ENCODE data around the gene DSCAM. TPM values are rescaled to one million over a fixed set of nuclear protein-coding genes. Genes with fewer than 3 reads are reported as not detected.

DSCAM gene
- total and polyA plus RNA-seq, 2 experiments from 2014 or later, result 0.07 TPM; not detected in 1

GRCh38 chr21:40672602-40673001, 174.4 kb downstream of the DSCAM start (continued):
- TF ChIP-seq, protein P1, sequence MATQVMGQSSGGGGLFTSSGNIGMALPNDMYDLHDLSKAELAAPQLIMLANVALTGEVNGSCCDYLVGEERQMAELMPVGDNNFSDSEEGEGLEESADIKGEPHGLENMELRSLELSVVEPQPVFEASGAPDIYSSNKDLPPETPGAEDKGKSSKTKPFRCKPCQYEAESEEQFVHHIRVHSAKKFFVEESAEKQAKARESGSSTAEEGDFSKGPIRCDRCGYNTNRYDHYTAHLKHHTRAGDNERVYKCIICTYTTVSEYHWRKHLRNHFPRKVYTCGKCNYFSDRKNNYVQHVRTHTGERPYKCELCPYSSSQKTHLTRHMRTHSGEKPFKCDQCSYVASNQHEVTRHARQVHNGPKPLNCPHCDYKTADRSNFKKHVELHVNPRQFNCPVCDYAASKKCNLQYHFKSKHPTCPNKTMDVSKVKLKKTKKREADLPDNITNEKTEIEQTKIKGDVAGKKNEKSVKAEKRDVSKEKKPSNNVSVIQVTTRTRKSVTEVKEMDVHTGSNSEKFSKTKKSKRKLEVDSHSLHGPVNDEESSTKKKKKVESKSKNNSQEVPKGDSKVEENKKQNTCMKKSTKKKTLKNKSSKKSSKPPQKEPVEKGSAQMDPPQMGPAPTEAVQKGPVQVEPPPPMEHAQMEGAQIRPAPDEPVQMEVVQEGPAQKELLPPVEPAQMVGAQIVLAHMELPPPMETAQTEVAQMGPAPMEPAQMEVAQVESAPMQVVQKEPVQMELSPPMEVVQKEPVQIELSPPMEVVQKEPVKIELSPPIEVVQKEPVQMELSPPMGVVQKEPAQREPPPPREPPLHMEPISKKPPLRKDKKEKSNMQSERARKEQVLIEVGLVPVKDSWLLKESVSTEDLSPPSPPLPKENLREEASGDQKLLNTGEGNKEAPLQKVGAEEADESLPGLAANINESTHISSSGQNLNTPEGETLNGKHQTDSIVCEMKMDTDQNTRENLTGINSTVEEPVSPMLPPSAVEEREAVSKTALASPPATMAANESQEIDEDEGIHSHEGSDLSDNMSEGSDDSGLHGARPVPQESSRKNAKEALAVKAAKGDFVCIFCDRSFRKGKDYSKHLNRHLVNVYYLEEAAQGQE (IDR thresholded peaks at IDR 0.05; ENCODE audit: unreplicated experiment), result no peak
- TF ChIP-seq EZH2phosphoT487 (IDR thresholded peaks at IDR 0.05; ENCODE audit: unreplicated experiment) (no peak), JUNB (IDR thresholded peaks at IDR 0.05; ENCODE audit: unreplicated experiment) (no peak), NANOG (IDR thresholded peaks at IDR 0.05; ENCODE audit: borderline replicate concordance) (no peak), CREB1 (CRISPR knock-in tag; IDR thresholded peaks at IDR 0.05; ENCODE audit: low read depth) (no peak), POLR2AphosphoS5 (IDR thresholded peaks at IDR 0.05; ENCODE audit: low read depth) (no peak), ZNF331 (CRISPR knock-in tag; IDR thresholded peaks at IDR 0.05; ENCODE audit: low read depth) (no peak), STAT1 (IDR thresholded peaks at IDR 0.05; ENCODE audit: unreplicated experiment) (no peak)
- TF ChIP-seq, protein P2, sequence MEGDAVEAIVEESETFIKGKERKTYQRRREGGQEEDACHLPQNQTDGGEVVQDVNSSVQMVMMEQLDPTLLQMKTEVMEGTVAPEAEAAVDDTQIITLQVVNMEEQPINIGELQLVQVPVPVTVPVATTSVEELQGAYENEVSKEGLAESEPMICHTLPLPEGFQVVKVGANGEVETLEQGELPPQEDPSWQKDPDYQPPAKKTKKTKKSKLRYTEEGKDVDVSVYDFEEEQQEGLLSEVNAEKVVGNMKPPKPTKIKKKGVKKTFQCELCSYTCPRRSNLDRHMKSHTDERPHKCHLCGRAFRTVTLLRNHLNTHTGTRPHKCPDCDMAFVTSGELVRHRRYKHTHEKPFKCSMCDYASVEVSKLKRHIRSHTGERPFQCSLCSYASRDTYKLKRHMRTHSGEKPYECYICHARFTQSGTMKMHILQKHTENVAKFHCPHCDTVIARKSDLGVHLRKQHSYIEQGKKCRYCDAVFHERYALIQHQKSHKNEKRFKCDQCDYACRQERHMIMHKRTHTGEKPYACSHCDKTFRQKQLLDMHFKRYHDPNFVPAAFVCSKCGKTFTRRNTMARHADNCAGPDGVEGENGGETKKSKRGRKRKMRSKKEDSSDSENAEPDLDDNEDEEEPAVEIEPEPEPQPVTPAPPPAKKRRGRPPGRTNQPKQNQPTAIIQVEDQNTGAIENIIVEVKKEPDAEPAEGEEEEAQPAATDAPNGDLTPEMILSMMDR (conservative IDR thresholded peaks at IDR 0.05; ENCODE audit: low read depth in 2 of 2), result no peak

DNA sequence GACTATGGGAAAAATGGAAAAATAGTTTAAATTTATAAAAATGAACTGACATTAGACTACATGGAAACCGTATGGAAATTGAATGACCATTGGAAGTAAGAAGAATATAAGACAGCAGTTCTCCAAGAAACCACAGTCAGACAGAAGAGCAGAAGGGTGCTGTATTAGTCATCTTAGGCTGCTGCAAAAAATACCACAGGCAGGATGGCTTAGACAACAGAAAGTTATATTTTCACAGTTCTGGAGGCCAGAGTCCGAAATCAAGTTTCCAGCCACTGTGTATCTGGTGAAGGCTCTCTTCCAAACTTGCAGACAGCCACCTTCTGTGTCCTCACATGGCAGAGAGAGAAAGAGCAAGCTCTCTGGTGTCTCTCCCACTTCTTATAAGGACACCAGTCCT, 175.2 kb downstream of the DSCAM start:
- no peaks in the 10 kb centered on the region for H3K79me2 ChIP-seq (replicated peaks; ENCODE audit: insufficient read depth)
- H3K4me1 ChIP-seq (ENCODE audit: insufficient read depth), result no peaks in the 10 kb centered on the region
- no peak overlapping the region for H3K27ac ChIP-seq (ENCODE audit: low read depth)
- no peak overlapping the region for H3K4me2 ChIP-seq
- no peaks in the 10 kb centered on the region for H3K27me3 ChIP-seq (ENCODE audit: insufficient read depth)
- ATAC-seq (no peak), DNase-seq (ENCODE audit: low spot score) (no peak)
- no peak overlapping the region for H3K4me3 Mint-ChIP-seq
- H4K20me1 ChIP-seq (replicated peaks; ENCODE audit: insufficient read depth), result no peaks in the 10 kb centered on the region
- H2AFZ ChIP-seq, result no peak overlapping the region
- H3F3A ChIP-seq (replicated peaks; ENCODE audit: low read depth), result no peaks in the 10 kb centered on the region
- peaks cover 3% of the 10 kb centered on the region for H3K27me3 Mint-ChIP-seq (ENCODE audit: insufficient read depth, low read depth, poor library complexity)
- H3K9me3 Mint-ChIP-seq, result peaks cover 86% of the 10 kb centered on the region
- peaks cover 6% of the 10 kb centered on the region; the same call in 2 of the 3 replicates for H3K4me1 Mint-ChIP-seq
- H3K36me3 ChIP-seq (ENCODE audit: insufficient read depth), result no peaks in the 10 kb centered on the region
- H3K36me3 Mint-ChIP-seq (ENCODE audit: low read depth), result peaks cover 13% of the 10 kb centered on the region
- H3K27ac Mint-ChIP-seq, result no peak overlapping the region
- H3K4me3 ChIP-seq, result no peak overlapping the region
- H3K9me2 ChIP-seq (ENCODE audit: insufficient read depth), result no peaks in the 10 kb centered on the region
- TF ChIP-seq ZNF114 (CRISPR knock-in tag; IDR thresholded peaks at IDR 0.05), result no peak
- TF ChIP-seq CREB1 (CRISPR knock-in tag; IDR thresholded peaks at IDR 0.05; ENCODE audit: low read depth), result no peak
- TF ChIP-seq NANOG (IDR thresholded peaks at IDR 0.05; ENCODE audit: borderline replicate concordance), result no peak
- TF ChIP-seq, protein P3, sequence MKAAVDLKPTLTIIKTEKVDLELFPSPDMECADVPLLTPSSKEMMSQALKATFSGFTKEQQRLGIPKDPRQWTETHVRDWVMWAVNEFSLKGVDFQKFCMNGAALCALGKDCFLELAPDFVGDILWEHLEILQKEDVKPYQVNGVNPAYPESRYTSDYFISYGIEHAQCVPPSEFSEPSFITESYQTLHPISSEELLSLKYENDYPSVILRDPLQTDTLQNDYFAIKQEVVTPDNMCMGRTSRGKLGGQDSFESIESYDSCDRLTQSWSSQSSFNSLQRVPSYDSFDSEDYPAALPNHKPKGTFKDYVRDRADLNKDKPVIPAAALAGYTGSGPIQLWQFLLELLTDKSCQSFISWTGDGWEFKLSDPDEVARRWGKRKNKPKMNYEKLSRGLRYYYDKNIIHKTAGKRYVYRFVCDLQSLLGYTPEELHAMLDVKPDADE (IDR thresholded peaks at IDR 0.05), result no peak
- TF ChIP-seq EZH2 (IDR thresholded peaks at IDR 0.05; ENCODE audit: low read depth, unreplicated experiment), result no peak
- TF ChIP-seq POLR2AphosphoS5 (IDR thresholded peaks at IDR 0.05; ENCODE audit: low read depth), result no peak
- no peak for TF ChIP-seq JUNB (IDR thresholded peaks at IDR 0.05; ENCODE audit: unreplicated experiment)
- TF ChIP-seq, protein P1 (IDR thresholded peaks at IDR 0.05; ENCODE audit: unreplicated experiment), result no peak

Measured in GM23338 (cell line).